Peyer's patch (tissue), 4 donors: Measurements from ENCODE around the gene ALPL. TPM values are rescaled to one million over a fixed set of nuclear protein-coding genes. Genes with fewer than 3 reads are reported as not detected.

ENCODE experiments used
- DNase-seq, 3 donors: peaks; one replicate each; pipeline ENCODE4 v3.0.0-alpha.2; 2017 to 2019
- H3K27ac ChIP-seq, 4 donors: fragments of 200-600 bp; sonication (generic); one replicate each; pipeline ENCODE4 v1.5.1; 2016 to 2019
- H3K27me3 ChIP-seq, 2 donors: fragments of 200-600 bp; sonication (generic); one replicate each; pipeline ENCODE4 v1.5.1; 2019
- H3K36me3 ChIP-seq, 3 donors: fragments of 200-600 bp; sonication (generic); one replicate each; pipeline ENCODE4 v1.5.1; 2016 to 2019
- H3K4me1 ChIP-seq, 4 donors: fragments of 200-600 bp; sonication (generic); one replicate each; pipeline ENCODE4 v1.5.1; 2016 to 2019
- H3K4me3 ChIP-seq, 4 donors: fragments of 200-600 bp; sonication (generic); 1 replicate in 3 of 4; 2 replicates in 1 of 4; pipeline ENCODE4 v1.5.1; 2016 to 2019; ENCODE audit warnings: mild to moderate bottlenecking in 1 of 4
- H3K9me3 ChIP-seq, 4 donors: fragments of 200-600 bp; sonication (generic); one replicate each; pipeline ENCODE4 v1.5.1; 2016 to 2019; ENCODE audit warnings: mild to moderate bottlenecking in 1 of 4
- CTCF ChIP-seq, 6 experiments: fragments of 450-650 bp in 4 of 6; fragments of 200-600 bp in 2 of 6; sonication (generic) in 1 of 6; IDR thresholded peaks; one replicate each; pipeline ENCODE4 v1.5.1; 2017 to 2019; ENCODE audit warnings: antibody characterized with exemption in 6 of 6, mild to moderate bottlenecking in 3 of 6, moderate library complexity in 1 of 6
- POLR2A ChIP-seq, 2 donors: fragments of 450-650 bp; IDR thresholded peaks; one replicate each; pipeline ENCODE4 v1.5.1; 2017; ENCODE audit warnings: antibody characterized with exemption in 2 of 2, mild to moderate bottlenecking in 2 of 2, moderate library complexity in 2 of 2
- total RNA-seq, 4 donors: library from RNA; depleted of rRNA; stranded (reverse); fragments of >200 nt; gene quantifications; one replicate each; pipeline ENCODE4 v1.1.0, GENCODE V29; 2016

ALPL gene
- total RNA-seq, 4 donors from 2014 or later: 0.70 to 10.7 (median 2.2) TPM

- peak overlapping the region in 2 of 4 donors; percentile 53 to 64 for H3K4me3 ChIP-seq
- H3K27me3 ChIP-seq: no peaks in the 10 kb centered on the region
- DNase-seq: no peak
- H3K27ac ChIP-seq: no peak overlapping the region
- H3K9me3 ChIP-seq: no peaks in the 10 kb centered on the region
- no peaks in the 10 kb centered on the region for H3K36me3 ChIP-seq
- TF ChIP-seq CTCF (IDR thresholded peaks at IDR 0.05) (no peak), POLR2A (IDR thresholded peaks at IDR 0.05) (no peak)
- peaks cover 0 to 8% (median 0%) of the 10 kb centered on the region in 4 donors for H3K4me1 ChIP-seq
Observed at GRCh38 chr1:21620496-21620895, 111.3 kb downstream of the ALPL start.

DNA sequence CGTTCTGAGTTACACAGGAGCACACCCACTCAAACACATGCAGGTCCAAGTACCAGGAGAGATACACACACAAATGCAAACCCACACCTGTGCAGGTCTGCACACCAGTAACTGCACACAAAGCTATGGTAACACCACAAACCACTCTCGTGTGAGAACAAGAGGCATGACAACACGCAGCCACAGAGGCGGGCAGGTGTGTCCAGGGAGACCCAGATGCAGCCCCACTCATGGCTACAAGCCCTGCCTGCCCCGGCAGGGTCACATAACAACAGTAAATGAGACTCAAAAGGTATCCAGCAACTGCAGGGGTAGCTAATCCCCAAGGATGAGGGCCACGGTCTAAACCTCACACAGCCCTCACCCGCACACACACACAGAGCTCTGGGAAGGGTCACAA lies 111.8 kb downstream of the ALPL start:
- TF ChIP-seq CTCF (IDR thresholded peaks at IDR 0.05) (no peak), POLR2A (IDR thresholded peaks at IDR 0.05) (no peak)
- Histone ChIP-seq H3K9me3 (no peaks in the 10 kb centered on the region), H3K27me3 (no peaks in the 10 kb centered on the region), H3K4me3 (peak overlapping the region in 2 of 4 donors; percentile 53 to 64), H3K36me3 (no peaks in the 10 kb centered on the region), H3K4me1 (peaks cover 0 to 7% (median 0%) of the 10 kb centered on the region in 4 donors), H3K27ac (no peak overlapping the region)
- DNase-seq: no peak

DNA sequence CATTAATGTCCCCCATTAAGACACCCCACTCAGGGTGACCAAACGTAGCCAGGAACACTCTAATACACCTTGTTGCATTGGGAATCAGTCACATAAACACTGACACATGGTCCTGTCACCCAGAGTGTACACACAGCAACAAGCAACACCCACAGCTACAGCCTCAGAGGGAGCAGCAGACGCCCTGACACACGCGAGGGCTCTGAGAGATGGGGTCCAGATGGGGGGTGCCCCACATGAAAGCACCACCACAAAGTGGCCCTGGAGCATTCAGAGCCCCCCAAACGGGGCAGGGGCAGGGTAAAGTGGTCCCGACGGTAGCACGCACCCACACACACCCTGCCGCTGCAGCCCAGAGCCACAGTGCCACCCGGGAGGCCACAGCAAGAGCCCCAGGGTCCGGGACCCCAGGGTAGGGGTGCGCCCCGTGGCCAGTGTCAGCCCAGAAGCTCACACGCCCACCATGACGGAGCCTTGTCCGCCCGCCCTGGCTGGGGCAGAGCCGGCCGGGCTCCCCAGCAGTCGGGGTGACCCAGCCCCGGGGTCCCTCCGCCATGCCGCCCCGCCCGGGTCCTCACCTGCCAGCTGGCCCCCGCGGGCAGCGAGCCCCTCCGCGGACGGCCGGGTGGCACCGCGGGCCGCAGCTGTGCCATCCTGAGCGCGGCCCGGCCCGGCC lies 112.7 kb downstream of the ALPL start:
- no peak for DNase-seq
- Histone ChIP-seq H3K4me1 (peaks cover 0 to 7% (median 0%) of the 10 kb centered on the region in 4 donors), H3K9me3 (no peaks in the 10 kb centered on the region), H3K27me3 (no peaks in the 10 kb centered on the region), H3K4me3 (peak overlapping the region; percentile 8 to 64 (median 42)), H3K27ac (peak overlapping the region in 1 of 4 donors; percentile 59), H3K36me3 (no peaks in the 10 kb centered on the region)
- no peak for TF ChIP-seq CTCF (IDR thresholded peaks at IDR 0.05)
- TF ChIP-seq POLR2A (IDR thresholded peaks at IDR 0.05): no peak

GRCh38 chr1:21622466-21623315 lies 113.5 kb downstream of the ALPL start:
- Histone ChIP-seq H3K27me3 (no peaks in the 10 kb centered on the region), H3K36me3 (no peaks in the 10 kb centered on the region), H3K9me3 (no peaks in the 10 kb centered on the region), H3K4me1 (peaks cover 0 to 7% (median 0%) of the 10 kb centered on the region in 4 donors), H3K27ac (peak overlapping the region in 3 of 4 donors; percentile 25 to 73 (median 60)), H3K4me3 (peak overlapping the region in 3 of 4 donors; percentile 32 to 64 (median 53))
- no peak for TF ChIP-seq POLR2A (IDR thresholded peaks at IDR 0.05)
- DNase-seq: peak in 2 of 3 donors; percentile 70 to 82

DNA sequence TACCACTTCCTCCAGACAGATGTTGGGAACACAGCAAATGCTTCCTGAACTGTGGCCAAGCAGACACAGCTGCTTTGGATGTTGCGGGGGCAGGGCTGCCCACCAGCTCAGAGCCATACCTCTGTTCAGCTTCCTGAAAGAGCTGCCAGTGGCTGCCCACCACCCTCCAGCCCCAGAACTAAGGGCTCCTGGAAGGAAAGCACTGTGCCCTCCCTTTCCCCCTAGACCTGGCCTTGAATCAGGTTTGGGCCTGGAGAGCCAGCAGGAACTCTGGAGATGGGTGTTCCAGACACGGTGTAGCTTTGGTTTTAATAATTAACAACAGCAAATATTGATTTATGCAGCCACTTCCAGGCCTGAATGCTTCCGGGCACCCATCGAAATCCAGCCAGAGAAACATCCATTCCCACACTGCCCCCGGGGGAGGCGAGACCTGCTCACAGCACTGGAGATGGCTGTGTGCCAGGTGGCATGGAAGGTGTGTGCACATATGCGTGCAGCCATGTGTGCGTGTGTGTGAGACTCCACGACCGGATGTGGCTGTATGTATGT lies 114.3 kb downstream of the ALPL start:
- DNase-seq: peak in 2 of 3 donors; percentile 70 to 81
- H3K27ac ChIP-seq: peak overlapping the region in 3 of 4 donors; percentile 25 to 73 (median 60)

More for the DNA sequence above, 114.3 kb downstream of the ALPL start:
- H3K27me3 ChIP-seq: no peaks in the 10 kb centered on the region
- no peaks in the 10 kb centered on the region for H3K9me3 ChIP-seq
- H3K4me3 ChIP-seq: no peak overlapping the region
- peaks cover 0 to 7% (median 0%) of the 10 kb centered on the region in 4 donors for H3K4me1 ChIP-seq
- no peak for TF ChIP-seq CTCF (IDR thresholded peaks at IDR 0.05)
- no peak for TF ChIP-seq POLR2A (IDR thresholded peaks at IDR 0.05)
- H3K36me3 ChIP-seq: no peaks in the 10 kb centered on the region
